Trophoblast cell (in vitro differentiated cells and primary cell): ENCODE data around the gene RPL39L.

ENCODE experiments used
- DNase-seq, 2 donors: peaks; one replicate each; pipeline ENCODE4 v3.0.0-alpha.2; 2016
- H2AFZ ChIP-seq: 2 replicates; pipeline ENCODE4 v1.6.1; 2013; ENCODE audit warnings: low read length, moderate library complexity, mild to moderate bottlenecking; ENCODE audit not compliant: insufficient read depth, poor library complexity
- H2AK5ac ChIP-seq: 2 replicates; pipeline ENCODE4 v1.6.1; 2013; ENCODE audit warnings: mild to moderate bottlenecking, low read length
- H2BK120ac ChIP-seq: 2 replicates; pipeline ENCODE4 v1.6.1; 2013; ENCODE audit warnings: low read length, mild to moderate bottlenecking, moderate library complexity; ENCODE audit not compliant: insufficient read depth, poor library complexity
- H2BK12ac ChIP-seq: 2 replicates; pipeline ENCODE4 v1.6.1; 2013; ENCODE audit warnings: mild to moderate bottlenecking, low read length, moderate library complexity
- H2BK5ac ChIP-seq: 2 replicates; pipeline ENCODE4 v1.6.1; 2013; ENCODE audit warnings: low read length, low read depth, moderate library complexity, mild to moderate bottlenecking; ENCODE audit not compliant: poor library complexity
- H3K14ac ChIP-seq: 2 replicates; pipeline ENCODE4 v1.6.1; 2013; ENCODE audit warnings: mild to moderate bottlenecking, low read length
- H3K18ac ChIP-seq: 2 replicates; pipeline ENCODE4 v1.6.1; 2013; ENCODE audit warnings: mild to moderate bottlenecking, low read length
- H3K23ac ChIP-seq: 2 replicates; pipeline ENCODE4 v1.6.1; 2013; ENCODE audit warnings: low read length
- H3K27ac ChIP-seq: 2 replicates; pipeline ENCODE4 v1.5.1; 2013; ENCODE audit warnings: low read depth, mild to moderate bottlenecking, inconsistent platforms, low read length, moderate library complexity
- H3K27me3 ChIP-seq: 2 replicates; pipeline ENCODE4 v1.6.1; 2013; ENCODE audit warnings: inconsistent platforms, mild to moderate bottlenecking, low read length, moderate library complexity; ENCODE audit not compliant: insufficient read depth
- H3K36me3 ChIP-seq, 2 experiments: 1 replicate in 1 of 2; 2 replicates in 1 of 2; pipeline ENCODE4 v1.6.1; 2013; ENCODE audit warnings: low read length in 2 of 2, mild to moderate bottlenecking in 2 of 2, moderate library complexity in 1 of 2; ENCODE audit not compliant: insufficient read depth in 2 of 2, control insufficient read depth in 1 of 2
- H3K4ac ChIP-seq: 2 replicates; pipeline ENCODE4 v1.6.1; 2013; ENCODE audit warnings: low read depth, mild to moderate bottlenecking, low read length, moderate library complexity
- H3K4me1 ChIP-seq, 2 experiments: 1 replicate in 1 of 2; 2 replicates in 1 of 2; pipeline ENCODE4 v1.6.1; 2013; ENCODE audit warnings: low read length in 2 of 2, mild to moderate bottlenecking in 2 of 2, moderate library complexity in 1 of 2; ENCODE audit not compliant: insufficient read depth in 2 of 2, control insufficient read depth in 1 of 2
- H3K4me2 ChIP-seq: 2 replicates; pipeline ENCODE4 v1.6.1; 2013; ENCODE audit warnings: inconsistent platforms, mild to moderate bottlenecking, low read length, moderate library complexity
- H3K4me3 ChIP-seq: 2 replicates; pipeline ENCODE4 v1.5.1; 2013; ENCODE audit warnings: mild to moderate bottlenecking, low read depth, low read length, inconsistent platforms
- H3K79me1 ChIP-seq: one replicate; pipeline ENCODE4 v1.6.1; 2013; ENCODE audit warnings: low read length
- H3K79me2 ChIP-seq: 2 replicates; pipeline ENCODE4 v1.6.1; 2013; ENCODE audit warnings: low read length, mild to moderate bottlenecking; ENCODE audit not compliant: control insufficient read depth, insufficient read depth, poor library complexity
- H3K9ac ChIP-seq: 2 replicates; pipeline ENCODE4 v1.6.1; 2013; ENCODE audit warnings: mild to moderate bottlenecking, low read length
- H3K9me3 ChIP-seq: 2 replicates; pipeline ENCODE4 v1.6.1; 2013; ENCODE audit warnings: low read depth, mild to moderate bottlenecking, control low read depth, inconsistent platforms, low read length; ENCODE audit not compliant: insufficient read depth
- H4K12ac ChIP-seq: 2 replicates; pipeline ENCODE4 v1.6.1; 2013; ENCODE audit warnings: low read depth, mild to moderate bottlenecking, low read length, moderate library complexity
- H4K8ac ChIP-seq: 2 replicates; pipeline ENCODE4 v1.6.1; 2013; ENCODE audit warnings: low read depth, mild to moderate bottlenecking, low read length, moderate library complexity
- H4K91ac ChIP-seq: one replicate; pipeline ENCODE4 v1.6.1; 2013; ENCODE audit warnings: low read depth, mild to moderate bottlenecking, low read length, moderate library complexity
- WGBS: extraction: QIAGEN DNeasy Blood & Tissue Kit; methylation state at CpG from one replicate; pipeline ENCODE4 v1.1.7; 2013; ENCODE audit warnings: missing lambda C conversion rate; ENCODE audit not compliant: insufficient read length, insufficient coverage; ENCODE audit errors: extremely low coverage; 5-methylcytosine and 5-hydroxymethylcytosine counted together

Gene RPL39L

DNA sequence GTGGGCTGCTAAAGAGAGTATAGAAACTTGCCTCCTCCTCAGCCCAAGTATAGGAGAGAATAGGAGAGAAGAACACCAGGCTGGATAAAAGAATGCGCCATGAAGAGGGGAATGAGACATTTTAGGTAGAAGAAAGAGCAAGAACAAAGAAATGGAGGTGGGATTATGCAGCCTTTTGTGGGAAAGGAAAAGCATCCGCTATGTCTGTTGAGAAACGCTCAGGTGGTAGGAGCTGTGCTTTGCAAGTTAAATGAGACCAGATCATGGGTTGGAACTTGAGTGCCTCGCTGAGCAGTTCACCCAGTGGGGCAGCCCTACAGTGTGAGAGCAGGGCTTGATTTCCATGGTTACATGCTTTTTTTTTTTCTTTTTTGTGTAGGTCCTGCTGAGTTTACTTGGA is 46.5 kb upstream of the RPL39L start:
- H3K27me3 ChIP-seq: no peaks in the 10 kb centered on the region
- no peak overlapping the region for H2BK120ac ChIP-seq
- no peaks in the 10 kb centered on the region for H3K36me3 ChIP-seq
- H2AK5ac ChIP-seq: no peak overlapping the region
- no peak overlapping the region for H3K18ac ChIP-seq
- H4K12ac ChIP-seq: no peak overlapping the region
- peaks cover 7% of the 10 kb centered on the region for H3K79me1 ChIP-seq
- no peak overlapping the region for H2AFZ ChIP-seq
- no peak overlapping the region for H4K8ac ChIP-seq
- no peak overlapping the region for H3K23ac ChIP-seq
- no peak overlapping the region for H3K9ac ChIP-seq
- no peak overlapping the region for H3K27ac ChIP-seq
- H3K9me3 ChIP-seq: no peaks in the 10 kb centered on the region
- H3K79me2 ChIP-seq: peaks cover 2% of the 10 kb centered on the region
- WGBS: no CpG with 5 or more reads among the region's 4 CpGs
- no peak overlapping the region for H2BK5ac ChIP-seq
- H3K14ac ChIP-seq: no peak overlapping the region
- no peak overlapping the region for H3K4me3 ChIP-seq
- peaks cover 4 to 10% of the 10 kb centered on the region in 2 experiments for H3K4me1 ChIP-seq
- no peak overlapping the region for H2BK12ac ChIP-seq
- H4K91ac ChIP-seq: peak overlapping the region; percentile 29
- DNase-seq: no peak
- H3K4ac ChIP-seq: no peak overlapping the region
- H3K4me2 ChIP-seq: no peak overlapping the region

DNA sequence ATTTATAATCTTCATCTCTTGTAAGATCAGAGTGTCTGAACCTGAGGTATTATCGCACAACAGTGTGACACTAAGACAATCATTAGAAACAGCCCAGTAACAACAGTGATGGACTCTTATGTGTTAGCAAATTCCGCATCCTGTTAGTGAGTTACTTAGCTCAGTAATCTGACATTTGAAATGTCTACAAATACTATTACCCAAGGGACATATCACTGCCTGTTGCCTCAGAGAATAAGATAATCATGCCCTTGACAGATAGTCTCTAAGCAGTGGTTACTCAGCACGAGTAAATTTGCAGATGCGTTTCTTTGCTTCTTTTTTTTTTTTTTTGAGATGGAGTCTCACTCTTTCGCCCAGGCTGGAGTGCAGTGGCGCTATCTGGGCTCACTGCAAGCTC is 44.6 kb upstream of the RPL39L start:
- H2BK5ac ChIP-seq: no peak overlapping the region
- no peak overlapping the region for H2BK12ac ChIP-seq
- no peak overlapping the region for H3K18ac ChIP-seq
- H3K9ac ChIP-seq: no peak overlapping the region
- peak in 1 of 2 donors; percentile 53 for DNase-seq
- H3K4me2 ChIP-seq: no peak overlapping the region
- H3K4me1 ChIP-seq: peaks cover 4 to 10% of the 10 kb centered on the region in 2 experiments
- no peak overlapping the region for H2AFZ ChIP-seq
- H3K79me2 ChIP-seq: peaks cover 2% of the 10 kb centered on the region
- H3K79me1 ChIP-seq: peaks cover 6% of the 10 kb centered on the region
- H4K12ac ChIP-seq: no peak overlapping the region
- H3K14ac ChIP-seq: no peak overlapping the region
- no peak overlapping the region for H3K27ac ChIP-seq
- H3K4me3 ChIP-seq: no peak overlapping the region
- H3K36me3 ChIP-seq: no peaks in the 10 kb centered on the region
- H3K9me3 ChIP-seq: no peaks in the 10 kb centered on the region
- no peak overlapping the region for H4K8ac ChIP-seq
- no peak overlapping the region for H4K91ac ChIP-seq
- no peak overlapping the region for H3K23ac ChIP-seq
- H3K27me3 ChIP-seq: no peaks in the 10 kb centered on the region
- H2AK5ac ChIP-seq: no peak overlapping the region
- no peak overlapping the region for H3K4ac ChIP-seq
- H2BK120ac ChIP-seq: no peak overlapping the region
- no CpG with 5 or more reads among the region's 6 CpGs for WGBS

DNA sequence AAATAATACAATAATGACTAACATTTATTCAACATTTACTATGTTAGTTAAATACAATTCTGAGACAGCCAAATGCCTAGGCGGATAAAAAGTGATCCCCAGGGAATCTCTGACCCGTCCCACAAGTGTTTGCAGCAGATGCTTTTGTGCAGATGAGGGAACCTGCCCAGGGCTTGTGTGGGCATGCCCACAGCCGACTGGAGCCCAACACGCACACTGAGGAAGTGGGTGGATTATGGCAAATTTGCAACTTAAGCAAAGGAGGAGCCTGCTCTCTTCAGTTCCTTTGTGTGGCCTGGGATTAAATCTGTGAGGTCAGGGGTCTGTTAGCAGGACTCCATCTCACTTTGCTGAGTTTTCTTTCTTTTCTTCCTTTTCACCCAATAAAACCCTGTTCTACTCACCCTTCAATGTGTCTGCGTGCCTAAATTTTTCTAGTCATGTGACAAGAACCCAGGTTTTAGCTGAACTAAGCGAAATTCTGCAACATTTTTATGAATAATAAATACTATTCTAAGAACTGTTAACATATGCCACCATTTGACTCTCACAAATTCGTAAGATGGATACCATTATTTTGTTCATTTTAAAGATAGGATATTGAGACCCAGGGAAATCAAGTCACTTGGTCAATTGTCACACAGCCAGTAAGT is 44.0 kb upstream of the RPL39L start:
- no peak overlapping the region for H3K9ac ChIP-seq
- H3K4me1 ChIP-seq: peaks cover 4 to 10% of the 10 kb centered on the region in 2 experiments

DNA sequence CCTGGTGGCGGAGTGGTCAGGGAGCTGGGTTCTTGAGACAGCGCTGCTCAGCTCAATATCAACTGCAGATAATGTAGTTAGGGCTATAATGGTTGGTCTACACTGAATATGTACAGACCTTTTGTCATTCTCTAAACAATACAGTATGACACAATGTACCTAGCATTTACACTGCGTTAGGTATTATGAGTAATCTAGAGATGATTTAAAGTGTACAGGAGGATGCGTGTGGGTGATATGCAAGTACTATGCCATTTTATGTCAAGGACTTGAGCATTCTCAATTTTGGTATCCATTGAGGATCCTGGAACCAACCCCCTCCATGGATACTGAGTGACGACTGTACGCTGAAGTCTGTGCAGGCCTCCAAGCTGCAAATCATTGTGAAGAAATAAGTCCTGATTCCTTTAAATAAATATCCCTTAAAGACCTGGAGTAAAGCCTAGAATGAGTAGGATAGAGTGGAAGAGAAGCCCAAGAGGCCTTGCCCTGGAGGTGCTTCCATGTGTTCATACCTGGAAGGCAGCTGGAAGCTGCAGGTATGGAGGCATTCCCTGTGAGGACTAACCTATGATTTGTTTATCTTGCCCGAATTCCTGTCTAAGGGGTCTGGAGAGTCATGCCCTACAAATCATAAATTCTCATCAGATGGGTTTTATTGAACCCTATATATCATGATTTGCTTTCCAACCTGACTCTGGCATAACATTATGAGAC is 42.3 kb upstream of the RPL39L start:
- Histone ChIP-seq H3K4me1 (peaks cover 0 to 7% of the 10 kb centered on the region in 2 experiments), H3K23ac (no peak overlapping the region), H2AK5ac (no peak overlapping the region), H3K27me3 (no peaks in the 10 kb centered on the region), H3K4ac (no peak overlapping the region), H4K91ac (no peak overlapping the region), H2AFZ (no peak overlapping the region), H4K8ac (no peak overlapping the region), H4K12ac (no peak overlapping the region), H3K79me1 (peaks cover 2% of the 10 kb centered on the region), H3K27ac (no peak overlapping the region), H3K14ac (no peak overlapping the region), H3K79me2 (no peaks in the 10 kb centered on the region), H3K4me2 (no peak overlapping the region), H2BK5ac (no peak overlapping the region), H2BK120ac (no peak overlapping the region), H2BK12ac (peak overlapping the region; percentile 80), H3K36me3 (no peaks in the 10 kb centered on the region), H3K9me3 (no peaks in the 10 kb centered on the region), H3K9ac (no peak overlapping the region), H3K18ac (no peak overlapping the region), H3K4me3 (no peak overlapping the region)
- DNase-seq: peak; percentile 55 to 70
- no CpG with 5 or more reads among the region's 7 CpGs for WGBS

More for the DNA sequence above, 44.0 kb upstream of the RPL39L start:
- H3K4me3 ChIP-seq: peak overlapping the region; percentile 39
- H3K23ac ChIP-seq: no peak overlapping the region
- peaks cover 2% of the 10 kb centered on the region for H3K79me2 ChIP-seq
- no peak for DNase-seq
- peak overlapping the region; percentile 9 for H4K8ac ChIP-seq
- no peak overlapping the region for H3K4me2 ChIP-seq
- no peaks in the 10 kb centered on the region for H3K9me3 ChIP-seq
- H3K14ac ChIP-seq: no peak overlapping the region
- no peak overlapping the region for H3K18ac ChIP-seq
- no peaks in the 10 kb centered on the region for H3K36me3 ChIP-seq
- no peak overlapping the region for H2BK12ac ChIP-seq
- H4K91ac ChIP-seq: peak overlapping the region; percentile 13
- no peak overlapping the region for H3K4ac ChIP-seq
- no CpG with 5 or more reads among the region's 7 CpGs for WGBS
- H2BK5ac ChIP-seq: no peak overlapping the region
- H3K27me3 ChIP-seq: no peaks in the 10 kb centered on the region
- H4K12ac ChIP-seq: no peak overlapping the region
- H2AFZ ChIP-seq: no peak overlapping the region
- no peak overlapping the region for H3K27ac ChIP-seq
- H2AK5ac ChIP-seq: no peak overlapping the region
- peaks cover 6% of the 10 kb centered on the region for H3K79me1 ChIP-seq
- H2BK120ac ChIP-seq: peak overlapping the region; percentile 53
